ENCODE data around the gene ACER1.
"Not testable (repeated sequence)": the region's sequence is repeated elsewhere in the genome, so short reads cannot be mapped to it uniquely, and the experiment has no call there.

ACER1 gene

GRCh38 chr19:6333439-6333838, at the start of gene ACER1:
Gene ACER1, minus strand, starts transcription at chr19:6333612. Its CDS starts 61 bp downstream, at chr19:6333551.
- no peak for DNase-seq (ENCODE audit: low spot score)

DNA sequence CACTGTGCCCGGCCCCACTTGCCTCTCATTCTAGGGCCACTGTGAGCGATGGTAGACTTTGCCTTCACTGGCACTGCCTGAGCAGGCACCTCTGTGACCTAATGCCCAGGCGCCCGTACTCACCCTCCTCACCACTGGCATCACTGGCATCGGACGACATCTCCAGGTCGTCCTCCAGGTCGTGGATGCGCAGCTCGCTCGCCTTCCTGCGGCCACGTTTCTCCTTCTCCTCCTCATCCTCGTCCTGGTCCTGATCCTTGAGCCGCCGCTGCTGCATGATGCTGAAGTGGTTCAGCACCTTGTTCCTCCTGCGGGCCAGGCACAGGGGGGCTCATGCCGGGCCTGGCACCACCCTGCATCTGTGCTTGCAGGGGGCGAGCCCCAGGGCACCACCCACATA, 49.8 kb upstream of the ACER1 start:
- DNase-seq (ENCODE audit: low spot score) = no peak

- no peak for DNase-seq (ENCODE audit: low spot score)
Measured at GRCh38 chr19:6381030-6381750, 47.8 kb upstream of the ACER1 start.

GRCh38 chr19:6379744-6380143, 46.3 kb upstream of the ACER1 start:
- DNase-seq (ENCODE audit: low spot score) = no peak

DNA sequence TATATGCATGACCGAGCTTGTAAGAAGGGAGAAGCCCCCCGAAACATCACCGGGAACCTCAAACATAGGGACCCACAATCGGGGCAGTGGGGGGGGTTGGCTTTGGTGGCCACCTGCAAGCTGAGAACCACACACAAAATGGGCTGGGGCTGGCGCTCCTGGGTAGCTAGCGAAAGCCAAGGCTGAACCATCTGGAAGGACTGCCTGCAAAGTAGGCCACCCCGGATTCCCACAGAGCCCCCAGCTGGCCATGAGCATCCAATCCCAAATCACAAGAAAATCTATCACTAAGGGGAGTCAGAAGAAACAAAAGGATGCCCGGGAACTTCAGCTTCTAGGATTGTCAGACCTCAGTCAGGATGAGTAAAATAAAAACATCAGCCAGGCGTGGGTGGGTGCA, 45.1 kb upstream of the ACER1 start:
- DNase-seq (ENCODE audit: low spot score) = no peak

DNA sequence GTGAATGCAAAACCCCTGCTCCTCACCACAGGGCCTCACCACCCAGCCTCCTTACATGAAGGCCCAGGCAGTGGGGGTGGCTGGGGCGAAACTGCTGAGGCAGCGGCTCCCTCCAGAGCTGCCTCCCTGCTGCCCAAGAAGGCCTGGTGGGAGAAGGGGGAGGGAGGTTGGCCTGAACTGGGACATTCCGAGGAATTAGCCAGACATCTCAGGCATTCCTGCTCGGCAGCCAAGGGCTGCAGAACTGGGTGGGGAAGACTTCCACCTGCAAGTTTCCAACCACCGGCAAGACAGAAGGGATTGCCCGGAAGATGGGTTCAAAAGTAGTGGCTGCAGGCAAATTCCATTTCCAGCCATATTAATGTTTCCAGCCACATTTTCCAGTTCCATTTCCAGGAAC, 44.6 kb upstream of the ACER1 start:
- no peak for DNase-seq (ENCODE audit: low spot score)

GRCh38 chr19:6376512-6377190, 43.2 kb upstream of the ACER1 start:
- DNase-seq (ENCODE audit: low spot score) = no peak

DNA sequence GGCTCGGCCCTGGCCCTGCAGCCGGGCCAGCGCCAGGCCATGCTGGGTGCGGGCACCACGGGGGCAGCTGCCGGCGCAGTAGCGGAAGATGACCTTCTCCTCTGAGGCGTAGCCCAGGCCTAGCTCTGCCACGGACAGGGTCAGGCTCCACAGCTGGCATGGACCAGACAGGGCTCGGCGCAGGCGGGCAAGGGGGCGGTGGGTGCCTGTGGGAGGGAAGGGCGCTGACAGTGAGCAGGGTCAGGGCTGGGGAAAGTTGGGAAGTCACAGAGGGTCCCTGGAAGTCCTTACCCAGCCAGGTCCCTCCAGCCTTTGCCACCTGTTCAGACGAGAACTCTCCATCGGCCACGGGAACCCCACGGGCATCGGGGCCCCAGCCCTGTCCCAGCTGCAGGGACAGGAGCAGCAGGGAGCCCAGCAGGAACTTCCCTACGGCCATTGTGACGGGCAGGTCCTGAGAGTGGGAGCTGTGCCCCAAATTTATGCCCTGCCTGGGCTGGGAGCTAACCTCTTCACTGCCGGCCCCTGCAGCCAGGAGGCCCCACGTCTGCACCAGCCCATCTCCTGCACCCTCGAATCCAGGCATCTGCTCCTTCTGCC, 42.1 kb upstream of the ACER1 start, which contains the start of gene PSPN:
Gene PSPN (minus strand): TSS at position 523 of the 600 bp plus-strand sequence. CDS start 84 bp downstream, at position 439.
- no peak for DNase-seq (ENCODE audit: low spot score)

GRCh38 chr19:6374711-6375410, 41.4 kb upstream of the ACER1 start:
- no peak for DNase-seq (ENCODE audit: low spot score)

DNA sequence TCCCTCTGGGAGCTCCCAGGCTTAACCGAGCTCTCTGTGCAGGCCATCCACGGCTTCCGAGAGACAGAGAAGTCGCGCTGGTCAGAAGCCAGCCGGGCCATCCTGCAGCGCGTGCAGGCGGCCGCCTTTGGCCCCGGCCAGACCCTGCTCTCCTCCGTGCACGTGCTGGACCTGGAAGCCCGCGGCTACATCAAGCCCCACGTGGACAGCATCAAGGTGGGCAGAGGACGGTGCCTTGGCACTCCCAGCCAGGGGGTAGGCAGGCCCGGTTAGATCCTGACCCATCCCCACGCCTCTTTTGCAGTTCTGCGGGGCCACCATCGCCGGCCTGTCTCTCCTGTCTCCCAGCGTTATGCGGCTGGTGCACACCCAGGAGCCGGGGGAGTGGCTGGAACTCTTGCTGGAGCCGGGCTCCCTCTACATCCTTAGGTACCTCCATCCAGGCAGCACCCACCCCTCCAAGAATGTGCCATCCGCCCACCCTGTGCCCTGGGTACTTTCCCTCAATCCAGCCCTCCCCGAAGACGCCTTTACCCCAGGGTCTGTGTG, 40.8 kb upstream of the ACER1 start:
- no peak for DNase-seq (ENCODE audit: low spot score)

DNA sequence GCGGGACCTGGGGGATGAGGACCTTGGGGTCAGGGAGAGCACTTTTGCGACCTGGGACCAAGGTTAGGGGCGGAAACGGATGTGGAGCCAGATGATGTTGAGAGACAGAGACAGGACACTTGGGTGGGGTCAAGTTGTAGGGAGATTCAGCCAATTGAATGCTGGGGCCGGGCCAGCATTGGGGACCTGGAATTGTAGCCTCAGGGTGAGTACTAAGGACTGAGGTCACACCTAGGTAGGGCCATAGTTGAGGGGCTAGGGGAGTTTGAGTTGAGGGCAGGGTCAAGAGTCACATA, 40.3 kb upstream of the ACER1 start:
- DNase-seq (ENCODE audit: low spot score) = no peak

DNA sequence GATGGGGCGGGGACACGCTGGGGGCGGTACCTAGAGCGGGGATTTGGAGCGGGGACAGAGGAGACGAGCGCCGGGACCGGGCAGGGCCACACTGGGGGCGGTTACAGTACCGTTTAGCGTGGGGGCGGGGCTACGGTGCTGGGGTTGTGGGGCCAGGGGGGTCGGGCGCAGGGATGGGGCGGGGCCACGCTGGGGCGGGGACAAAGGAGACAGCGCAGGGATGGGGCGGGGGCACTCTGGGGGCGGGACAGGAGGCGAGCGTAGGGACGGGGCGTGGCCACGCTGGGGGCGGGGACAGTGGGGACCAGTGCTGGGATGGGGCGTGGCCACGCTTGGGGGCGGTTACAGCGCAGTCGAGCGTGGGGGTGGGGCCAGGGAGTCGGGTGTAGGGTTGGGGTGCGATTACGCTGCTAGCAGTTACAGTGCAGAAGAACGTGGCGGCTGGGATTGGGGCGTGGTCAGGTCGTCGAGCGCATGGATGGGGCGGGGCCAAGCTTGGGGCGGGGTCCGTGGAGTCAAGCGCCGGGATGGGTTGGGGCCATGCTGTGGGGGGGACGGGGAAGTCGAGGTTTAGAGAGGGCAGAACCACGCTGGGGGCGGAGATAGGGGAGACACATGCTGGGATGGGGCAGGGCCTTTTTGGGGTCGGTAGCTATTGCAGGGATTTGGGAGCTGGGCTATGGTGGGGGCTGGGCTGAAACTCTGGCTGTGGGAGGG, 39.8 kb upstream of the ACER1 start:
- DNase-seq (ENCODE audit: low spot score) = peak; percentile 97

DNA sequence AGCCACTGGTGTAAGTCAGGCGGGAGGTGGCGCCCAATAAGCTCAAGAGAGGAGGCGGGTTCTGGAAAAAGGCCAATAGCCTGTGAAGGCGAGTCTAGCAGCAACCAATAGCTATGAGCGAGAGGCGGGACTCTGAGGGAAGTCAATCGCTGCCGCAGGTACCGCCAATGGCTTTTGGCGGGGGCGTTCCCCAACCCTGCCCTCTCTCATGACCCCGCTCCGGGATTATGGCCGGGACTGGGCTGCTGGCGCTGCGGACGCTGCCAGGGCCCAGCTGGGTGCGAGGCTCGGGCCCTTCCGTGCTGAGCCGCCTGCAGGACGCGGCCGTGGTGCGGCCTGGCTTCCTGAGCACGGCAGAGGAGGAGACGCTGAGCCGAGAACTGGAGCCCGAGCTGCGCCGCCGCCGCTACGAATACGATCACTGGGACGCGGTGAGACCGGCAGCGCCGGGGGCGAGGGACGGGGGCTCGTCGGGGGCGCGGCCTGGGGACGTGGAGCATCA, 39.2 kb upstream of the ACER1 start, which contains the start of gene ALKBH7:
Gene ALKBH7 (plus strand): TSS at position 201 of the 502 bp plus-strand sequence. CDS start 27 bp downstream, at position 228.
- peak; percentile 99 for DNase-seq (ENCODE audit: low spot score)

DNA sequence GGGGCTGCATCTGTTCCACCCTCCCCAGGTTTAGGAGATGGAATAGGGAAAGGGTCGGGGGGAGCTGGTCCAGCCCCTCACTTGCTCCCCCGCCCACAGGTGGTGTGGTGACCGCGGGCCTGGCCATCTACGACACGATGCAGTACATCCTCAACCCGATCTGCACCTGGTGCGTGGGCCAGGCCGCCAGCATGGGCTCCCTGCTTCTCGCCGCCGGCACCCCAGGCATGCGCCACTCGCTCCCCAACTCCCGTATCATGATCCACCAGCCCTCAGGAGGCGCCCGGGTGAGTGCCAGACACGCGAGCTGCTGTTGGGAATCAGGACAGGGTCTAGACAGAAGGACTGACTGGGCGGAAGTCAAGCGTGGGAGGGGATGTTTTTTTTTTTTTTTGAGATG, 30.9 kb upstream of the ACER1 start:
- DNase-seq (ENCODE audit: low spot score) = no peak

- DNase-seq (ENCODE audit: low spot score) = no peak
Measured at GRCh38 chr19:6362351-6362801, 29.0 kb upstream of the ACER1 start.

- DNase-seq (ENCODE audit: low spot score) = no peak
Measured at GRCh38 chr19:6362027-6362350, 28.6 kb upstream of the ACER1 start.

- not testable (repeated sequence) for DNase-seq (ENCODE audit: low spot score)
Measured at GRCh38 chr19:6360857-6361216, 27.4 kb upstream of the ACER1 start.

DNA sequence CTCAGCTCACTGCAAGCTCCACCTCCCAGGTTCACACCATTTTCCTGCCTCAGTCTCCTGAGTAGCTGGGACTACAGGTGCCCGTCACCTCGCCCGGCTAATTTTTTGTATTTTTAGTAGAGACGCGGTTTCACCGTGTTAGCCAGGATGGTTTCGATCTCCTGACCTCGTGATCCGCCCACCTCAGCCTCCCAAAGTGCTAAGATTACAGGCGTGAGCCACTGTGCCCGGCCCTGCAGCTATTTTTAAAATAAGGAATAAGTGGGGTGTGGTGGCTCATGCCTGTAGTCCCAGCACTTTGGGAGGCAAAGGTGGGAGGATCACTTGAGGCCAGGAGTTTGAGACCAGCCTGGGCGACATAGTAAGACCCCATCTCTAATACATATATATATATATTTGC, 27.0 kb upstream of the ACER1 start:
- not testable (repeated sequence) for DNase-seq (ENCODE audit: low spot score)

DNA sequence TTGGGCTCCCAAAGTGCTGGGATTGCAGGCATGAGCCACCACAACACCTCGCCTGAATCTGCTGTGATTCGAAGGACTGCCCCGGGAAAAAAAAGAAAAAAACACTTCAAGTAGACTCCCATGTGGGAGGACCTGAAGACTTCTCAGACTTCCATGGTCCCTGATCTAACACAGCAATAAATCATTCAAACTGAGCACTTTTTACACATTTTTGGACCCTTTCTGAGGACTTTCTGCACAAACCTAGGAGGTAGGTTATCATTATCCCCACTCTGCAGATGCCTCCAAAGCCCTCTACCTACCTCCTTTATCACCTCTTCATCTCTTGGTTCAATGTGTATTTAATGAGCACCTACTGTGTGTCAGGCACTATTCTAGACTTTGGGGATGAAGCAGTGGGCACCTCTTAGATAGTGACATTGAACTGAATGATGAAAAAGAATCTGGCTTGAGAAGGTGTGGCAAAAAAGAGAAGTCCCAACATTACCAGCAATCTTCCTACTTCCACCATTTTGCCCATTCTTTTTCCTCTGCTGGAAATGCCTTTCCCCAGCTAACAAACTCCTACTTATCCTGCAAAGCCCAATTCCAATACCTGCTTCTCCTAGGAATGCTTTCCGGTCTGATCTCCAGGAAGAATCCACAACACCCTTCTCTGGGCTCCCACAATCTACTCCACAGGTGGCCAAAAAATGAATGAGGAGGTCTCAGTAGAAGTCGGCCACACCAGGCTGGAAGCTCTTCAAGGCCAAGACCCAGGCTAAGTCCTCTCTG, 26.3 kb upstream of the ACER1 start:
- no peak for DNase-seq (ENCODE audit: low spot score)

DNA sequence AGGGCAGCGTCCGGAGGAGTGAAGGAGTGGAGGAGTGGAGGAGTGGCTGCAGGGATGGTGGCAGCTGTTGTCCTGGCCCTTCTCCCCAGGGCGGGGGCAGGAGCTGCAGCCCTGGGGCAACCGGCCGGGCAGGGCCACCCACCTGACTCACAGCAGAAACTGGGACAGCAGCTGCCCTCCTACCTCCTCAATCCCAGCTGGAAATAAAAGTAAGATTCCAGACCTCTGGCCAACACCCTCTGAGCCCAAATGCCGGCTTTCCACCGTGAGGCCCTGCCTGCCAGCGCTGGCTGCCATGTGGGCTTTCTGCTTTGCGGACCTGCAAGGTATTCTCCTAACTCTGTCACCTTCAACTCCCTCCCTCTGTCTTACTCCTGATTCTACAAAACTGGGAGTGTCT, 24.6 kb upstream of the ACER1 start:
- DNase-seq (ENCODE audit: low spot score) = no peak

DNA sequence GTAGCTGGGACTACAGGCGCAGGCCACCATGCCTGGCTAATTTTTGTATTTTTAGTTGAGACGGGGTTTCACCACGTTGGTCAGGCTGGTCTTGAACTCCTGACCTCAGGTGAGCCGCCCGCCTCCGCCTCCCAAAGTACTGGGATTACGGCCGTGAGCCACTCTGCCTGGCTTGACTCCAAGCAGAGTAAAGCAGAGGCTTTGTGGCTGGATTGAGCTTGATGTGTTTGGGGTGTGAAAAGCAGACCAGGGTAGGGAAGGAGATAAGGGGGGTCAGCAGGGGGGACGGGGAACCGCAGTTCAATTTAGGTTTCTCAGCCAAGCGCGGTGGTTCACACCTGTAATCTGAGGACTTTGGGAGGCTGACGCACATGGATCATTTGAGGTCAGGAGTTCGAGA, 23.8 kb upstream of the ACER1 start:
- no peak for DNase-seq (ENCODE audit: low spot score)

Data from hematopoietic multipotent progenitor cell treated with erythropoietin and hydrocortisone succinate and interleukin-3 and kit ligand, for 17 days (in vitro differentiated cells).